ENCODE results near the gene UEVLD.

The UEVLD gene

GRCh38 chr11:18540207-18541009, 48.1 kb downstream of the UEVLD start:
- Mint-ChIP-seq H3K36me3 (ENCODE audit: low read depth) (peaks cover 4% of the 10 kb centered on the region), H3K27me3 (ENCODE audit: low read depth) (no peaks in the 10 kb centered on the region), H3K9me3 (no peaks in the 10 kb centered on the region), H3K27ac (no peak overlapping the region), H3K4me1 (no peaks in the 10 kb centered on the region), H3K4me3 (no peak overlapping the region)
- peak; percentile 46 to 50 (median 47) for TF ChIP-seq CTCF (IDR thresholded peaks at IDR 0.05; ENCODE audit: unreplicated experiment in 3 of 3)

GRCh38 chr11:18536209-18536608, 52.3 kb downstream of the UEVLD start:
- no peak overlapping the region for H3K4me3 Mint-ChIP-seq
- H3K27ac Mint-ChIP-seq: no peak overlapping the region
- no peaks in the 10 kb centered on the region for H3K27me3 Mint-ChIP-seq (ENCODE audit: low read depth)
- H3K36me3 Mint-ChIP-seq (ENCODE audit: low read depth): peaks cover 2% of the 10 kb centered on the region
- H3K9me3 Mint-ChIP-seq: no peaks in the 10 kb centered on the region
- no peaks in the 10 kb centered on the region for H3K4me1 Mint-ChIP-seq
- TF ChIP-seq CTCF (IDR thresholded peaks at IDR 0.05; ENCODE audit: unreplicated experiment in 3 of 3): no peak

- Mint-ChIP-seq H3K4me3 (no peak overlapping the region), H3K36me3 (ENCODE audit: low read depth) (peaks cover 4% of the 10 kb centered on the region), H3K27me3 (ENCODE audit: low read depth) (no peaks in the 10 kb centered on the region), H3K9me3 (no peaks in the 10 kb centered on the region), H3K27ac (no peak overlapping the region), H3K4me1 (no peaks in the 10 kb centered on the region)
- no peak for TF ChIP-seq CTCF (IDR thresholded peaks at IDR 0.05; ENCODE audit: unreplicated experiment in 3 of 3)
Observed at GRCh38 chr11:18534245-18534644, 54.3 kb downstream of the UEVLD start.

- H3K4me1 Mint-ChIP-seq: no peaks in the 10 kb centered on the region
- no peaks in the 10 kb centered on the region for H3K9me3 Mint-ChIP-seq
- H3K27ac Mint-ChIP-seq: no peak overlapping the region
- H3K27me3 Mint-ChIP-seq (ENCODE audit: low read depth): no peaks in the 10 kb centered on the region
- TF ChIP-seq CTCF (IDR thresholded peaks at IDR 0.05; ENCODE audit: unreplicated experiment in 3 of 3): no peak
- H3K36me3 Mint-ChIP-seq (ENCODE audit: low read depth): peaks cover 4% of the 10 kb centered on the region
- H3K4me3 Mint-ChIP-seq: no peak overlapping the region
Observed at GRCh38 chr11:18533365-18533764, 55.2 kb downstream of the UEVLD start.

- Mint-ChIP-seq H3K27me3 (ENCODE audit: low read depth) (no peaks in the 10 kb centered on the region), H3K27ac (peak overlapping the region; percentile 98 to 99 (median 99)), H3K4me3 (peak overlapping the region; percentile 100), H3K4me1 (peaks cover 31% of the 10 kb centered on the region), H3K9me3 (no peaks in the 10 kb centered on the region), H3K36me3 (ENCODE audit: low read depth) (peaks cover 19% of the 10 kb centered on the region)
- no peak for TF ChIP-seq CTCF (IDR thresholded peaks at IDR 0.05; ENCODE audit: unreplicated experiment in 3 of 3)
Observed at GRCh38 chr11:18527512-18527911, 61.0 kb downstream of the UEVLD start.

Measured in nephron (organoid).